Right renal cortex interstitium (tissue), 3 donors: ENCODE measurements around the gene CSPG4. TPM values are rescaled to one million over a fixed set of nuclear protein-coding genes. Genes with fewer than 3 reads are reported as not detected.
A peak's percentile ranks its signal among the peaks of the same experiment; 100 is the strongest.
"Not testable (repeated sequence)": the region's sequence is repeated elsewhere in the genome, so short reads cannot be mapped to it uniquely, and the experiment has no call there.

Source experiments
- DNase-seq, 3 donors: peaks; one replicate each; pipeline ENCODE4 v3.0.0-alpha.2; 2013; ENCODE audit warnings: low read depth in 3 of 3, low spot score in 2 of 3
- polyA plus RNA-seq, 3 donors: library from polyadenylated mRNA; unstranded; fragments of 120-200 nt; gene quantifications; one replicate each; pipeline ENCODE4 v1.2.1, GENCODE V29; 2013; ENCODE audit not compliant: insufficient read length in 3 of 3

The CSPG4 gene
- polyA plus RNA-seq, 3 donors, result 6.4 to 7.5 (median 6.9) TPM

DNA sequence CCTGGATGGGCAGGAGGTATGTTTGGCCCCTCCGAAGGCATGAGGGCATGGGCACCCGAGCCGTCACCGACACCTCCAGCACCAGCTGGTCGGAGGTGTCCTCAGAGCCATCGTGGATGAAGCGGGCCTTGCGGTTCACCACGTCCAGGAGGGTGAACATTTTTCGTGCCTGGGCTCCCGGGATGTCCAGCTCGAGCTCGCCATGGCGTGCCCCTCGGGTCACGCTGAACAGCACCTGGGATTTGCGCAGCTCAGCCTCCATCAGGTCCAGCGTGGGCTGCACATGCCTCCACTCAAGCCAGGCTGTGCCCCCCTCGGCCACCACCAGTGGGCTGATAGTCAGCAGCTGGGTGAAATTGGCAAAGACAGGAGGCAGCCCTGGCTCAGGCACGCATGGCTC lies 23.2 kb downstream of the CSPG4 start:
- DNase-seq, result not testable (repeated sequence)

DNA sequence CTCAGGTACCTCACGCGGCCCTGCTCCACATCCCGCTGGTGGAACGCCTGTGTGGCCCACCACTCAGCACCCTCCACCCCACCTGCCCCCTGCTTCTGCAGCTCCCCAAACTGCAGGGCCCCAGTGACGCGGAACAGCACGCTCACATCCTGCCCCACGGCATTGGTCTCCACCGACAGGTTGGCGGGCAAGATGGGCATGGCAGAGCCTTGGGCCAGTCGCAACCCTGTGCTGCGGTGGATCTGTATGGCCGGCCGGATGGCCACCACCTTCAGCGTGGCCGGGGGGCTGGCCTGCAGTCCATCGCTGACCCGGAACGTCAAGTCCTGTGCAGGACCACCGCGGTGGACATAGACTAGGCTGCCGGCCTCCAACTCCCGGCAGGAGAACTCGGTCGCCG lies 23.8 kb downstream of the CSPG4 start:
- DNase-seq, result no peak

DNA sequence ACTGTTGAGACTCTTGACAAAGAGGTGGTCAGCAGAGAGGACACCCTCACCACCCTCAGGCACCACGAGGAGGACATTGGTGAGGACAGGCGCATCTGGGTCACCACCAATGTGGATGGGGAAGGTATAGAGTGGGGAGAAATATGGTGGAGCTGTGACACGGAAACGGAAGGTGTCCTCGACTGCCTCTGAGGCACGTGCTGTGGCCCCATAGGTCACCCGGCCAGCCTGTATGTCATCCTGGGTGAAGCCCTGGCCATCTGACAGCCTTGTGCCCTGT lies 24.4 kb downstream of the CSPG4 start:
- DNase-seq, result no peak

DNA sequence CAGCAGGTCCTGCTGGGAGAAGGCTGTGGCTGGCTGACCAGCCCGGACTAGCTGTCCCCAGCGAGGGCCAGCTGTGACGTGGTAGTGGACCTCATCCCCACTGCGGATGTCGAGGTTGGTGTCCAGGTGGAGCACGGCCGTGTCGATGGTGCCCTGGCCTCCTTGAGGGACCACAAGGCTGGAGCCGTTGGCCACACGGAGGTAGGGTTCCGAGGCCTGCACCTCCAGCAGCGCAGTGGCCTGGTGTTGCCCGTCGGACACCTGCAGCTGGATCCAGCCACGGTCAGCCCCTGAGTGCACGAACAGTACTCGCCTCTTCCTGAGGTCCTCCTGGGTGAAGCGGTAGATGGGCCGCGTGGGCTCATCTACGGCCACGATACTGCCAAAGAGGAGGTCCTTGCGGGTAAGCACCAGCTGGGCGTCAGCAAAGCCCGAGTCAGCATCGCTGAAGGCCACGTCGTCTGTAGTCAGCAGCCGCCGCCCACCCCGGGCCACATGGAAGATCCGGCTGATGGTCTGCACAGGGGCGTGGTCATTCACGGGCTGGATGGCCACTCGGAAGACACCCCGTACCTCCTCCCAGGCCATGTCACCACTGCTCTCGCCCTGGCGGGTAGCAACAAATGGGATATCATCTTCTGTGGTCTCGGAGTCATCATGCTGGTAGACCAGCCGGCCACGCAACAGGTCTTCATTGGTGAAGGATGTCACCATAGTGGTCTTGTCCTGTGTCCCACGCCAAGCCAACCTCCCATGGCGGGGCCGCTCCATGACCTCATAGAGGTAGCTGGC lies 25.0 kb downstream of the CSPG4 start:
- no peak for DNase-seq

DNA sequence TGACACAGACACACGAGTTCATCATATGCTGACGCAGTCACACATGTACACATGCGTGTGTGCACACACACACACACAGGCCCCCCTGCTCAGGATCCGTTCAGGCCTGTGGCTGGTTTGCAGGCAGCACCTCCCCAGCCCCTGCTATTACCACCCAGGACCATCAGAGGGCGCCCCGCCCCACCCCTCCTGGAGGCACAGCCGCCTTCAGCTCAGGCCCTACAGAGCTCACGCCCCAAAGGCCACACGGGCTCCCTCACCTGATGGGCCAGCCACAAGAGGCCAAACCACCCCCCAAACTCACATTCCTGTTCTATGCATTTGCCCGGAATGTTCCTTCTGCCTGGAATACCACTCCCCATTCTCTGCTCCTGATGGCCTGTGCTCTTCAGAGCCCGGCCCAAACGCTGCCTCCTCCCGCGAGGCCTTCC lies 26.4 kb downstream of the CSPG4 start:
- not testable (repeated sequence) for DNase-seq

DNA sequence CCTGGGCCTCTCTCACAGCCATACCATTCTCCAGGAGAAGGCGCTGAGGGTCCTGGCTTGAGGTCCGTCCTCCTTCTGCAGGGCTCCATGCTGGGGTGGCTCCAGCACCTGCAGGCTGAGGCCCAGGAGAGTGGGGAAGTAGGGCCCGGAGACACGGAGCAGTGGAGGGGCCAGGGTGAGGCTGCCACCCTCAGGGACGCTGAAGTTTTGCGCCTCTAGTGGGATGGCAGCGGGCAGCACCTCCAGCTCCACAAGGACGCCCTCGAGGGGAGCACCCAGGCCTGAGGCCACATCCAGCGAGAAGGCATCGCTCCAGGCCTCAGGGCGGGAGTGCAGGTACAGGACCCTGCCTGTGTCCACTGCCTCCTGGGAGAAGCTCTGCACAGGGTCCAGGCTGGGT lies 27.5 kb downstream of the CSPG4 start:
- DNase-seq, result no peak

DNA sequence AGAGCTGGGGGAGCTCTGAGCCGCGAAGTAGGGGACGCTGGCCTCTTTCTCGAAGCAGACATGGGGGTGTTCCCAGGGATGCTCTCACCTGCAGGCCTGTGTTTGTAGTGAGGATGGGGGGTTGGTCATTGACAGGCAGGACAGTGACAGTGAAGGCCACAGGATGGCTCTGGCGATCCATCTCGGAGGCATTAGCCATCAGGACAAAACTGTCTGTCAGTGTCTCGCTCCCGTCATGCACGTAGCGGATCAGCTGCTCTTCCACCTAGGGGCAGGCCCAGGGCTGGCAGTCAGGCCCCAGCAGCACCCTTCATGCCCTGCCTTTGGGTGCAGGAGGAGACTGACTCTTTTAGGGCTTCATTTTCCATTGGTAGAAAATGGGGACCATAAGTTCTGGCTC lies 28.0 kb downstream of the CSPG4 start:
- DNase-seq, result no peak

DNA sequence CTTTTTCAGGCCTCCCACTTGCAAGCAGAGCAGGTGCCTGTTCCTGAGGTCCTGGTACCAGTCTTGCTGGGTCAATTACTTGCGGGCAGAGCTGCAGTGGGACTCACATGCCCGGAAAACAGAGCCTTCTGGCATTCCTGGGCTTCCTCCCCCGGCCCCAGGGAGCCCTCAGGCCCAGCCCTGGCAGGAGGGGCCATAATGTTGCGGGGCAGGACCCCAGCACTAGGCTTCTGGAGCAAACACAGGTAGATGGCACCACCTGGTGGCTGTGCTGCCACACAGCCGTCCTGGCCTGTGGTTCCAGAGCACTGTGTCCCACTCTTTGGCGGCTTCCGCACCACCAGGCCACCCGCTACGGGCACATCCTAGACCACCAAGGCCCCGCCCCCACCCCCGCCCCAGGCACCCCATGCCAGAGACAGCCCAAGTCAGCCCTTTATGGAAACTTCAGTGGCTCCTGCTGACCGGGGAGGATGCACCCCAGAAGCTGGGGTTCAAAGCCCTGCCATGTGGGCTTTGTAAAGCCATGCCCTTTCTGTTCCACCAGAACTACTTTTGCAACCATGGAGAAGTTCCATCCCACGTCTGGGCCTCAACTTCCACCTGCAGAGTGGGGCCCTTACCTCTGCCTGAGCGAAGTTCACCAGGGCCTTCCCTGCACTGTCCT lies 28.9 kb downstream of the CSPG4 start:
- DNase-seq, result not testable (repeated sequence)

DNA sequence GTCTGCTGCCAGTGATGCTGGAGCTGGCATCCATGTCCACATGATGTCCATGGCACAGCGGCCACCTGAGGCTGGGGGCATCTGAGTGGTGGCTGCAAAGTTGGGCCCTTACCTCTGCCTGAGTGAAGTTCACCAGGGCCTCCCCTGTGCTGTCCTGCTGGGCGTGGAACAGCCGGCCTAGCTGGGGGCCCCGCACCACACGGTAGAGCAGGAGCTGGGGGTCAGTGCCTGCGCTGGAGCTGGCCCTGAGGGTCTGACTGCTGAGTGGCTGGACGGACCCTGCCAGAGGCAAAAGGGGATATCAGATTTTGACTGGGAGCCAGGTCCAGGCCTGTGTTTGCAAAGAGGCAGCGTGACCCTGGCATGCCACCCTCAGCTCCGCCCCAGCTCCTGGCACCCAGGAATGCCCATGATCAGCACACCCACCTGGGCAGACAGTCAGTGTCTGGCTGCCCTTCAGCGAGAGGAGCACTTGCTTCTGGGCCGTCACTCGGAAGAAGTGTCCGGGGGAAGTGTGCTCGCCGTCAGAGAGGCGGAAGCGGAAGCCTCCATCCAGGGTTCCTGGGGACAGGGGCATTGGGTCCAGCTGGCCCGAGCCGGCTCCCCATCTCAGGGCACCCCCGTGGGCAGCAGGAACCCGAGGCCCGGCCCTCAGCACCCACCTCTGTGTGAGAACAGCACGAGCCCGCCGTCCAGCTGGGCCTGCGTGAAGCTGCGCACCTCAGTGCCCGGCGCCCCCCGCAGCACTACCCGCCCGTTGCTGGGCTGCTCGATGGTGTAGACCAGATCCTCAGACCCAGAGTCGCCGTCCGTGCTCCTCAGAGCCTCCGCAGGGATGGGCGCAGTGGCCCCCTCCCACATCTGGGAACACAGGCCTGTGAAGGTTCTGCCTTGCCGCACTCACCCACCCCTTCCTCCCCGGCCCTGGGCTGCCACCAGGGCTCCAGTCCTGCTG lies 30.2 kb downstream of the CSPG4 start:
- DNase-seq, result no peak

DNA sequence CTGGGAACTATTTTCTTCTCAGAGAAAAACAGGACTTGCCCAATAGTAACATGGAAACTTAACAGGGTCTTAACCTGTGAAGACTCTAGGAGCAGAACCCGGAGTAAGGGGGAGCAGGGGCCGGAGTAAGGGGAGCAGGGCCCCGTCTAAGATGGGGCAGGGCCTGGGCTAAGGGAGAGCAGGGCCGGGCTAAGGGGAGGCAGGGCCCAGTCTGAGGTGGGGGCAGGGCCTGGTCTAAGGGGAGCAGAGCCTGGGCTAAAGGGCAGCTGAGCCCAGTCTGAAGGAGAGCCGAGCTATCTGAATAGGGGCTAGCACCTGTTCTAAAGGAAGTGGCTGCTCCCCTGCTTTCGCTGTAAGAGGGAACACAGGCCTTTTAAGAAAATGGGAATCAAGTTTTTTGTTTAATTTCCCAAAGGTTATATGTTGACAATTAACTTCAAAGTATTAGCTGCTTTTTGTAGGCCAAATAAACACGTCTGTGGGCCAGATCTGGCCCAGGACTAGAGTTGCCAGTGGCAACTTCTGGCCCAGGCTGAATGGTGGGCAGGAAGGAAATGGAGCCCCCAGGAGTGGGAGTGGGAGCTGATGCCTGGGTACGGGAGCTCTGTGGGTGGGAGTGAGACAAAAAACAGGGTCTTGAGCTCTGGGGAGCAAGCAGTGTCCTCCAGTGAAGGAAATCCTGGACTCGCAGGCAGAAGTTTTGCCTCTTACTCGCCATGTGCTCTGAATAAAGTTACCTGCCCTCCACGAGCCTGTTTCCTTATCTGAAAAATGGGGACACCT lies 32.5 kb downstream of the CSPG4 start:
- no peak for DNase-seq

DNA sequence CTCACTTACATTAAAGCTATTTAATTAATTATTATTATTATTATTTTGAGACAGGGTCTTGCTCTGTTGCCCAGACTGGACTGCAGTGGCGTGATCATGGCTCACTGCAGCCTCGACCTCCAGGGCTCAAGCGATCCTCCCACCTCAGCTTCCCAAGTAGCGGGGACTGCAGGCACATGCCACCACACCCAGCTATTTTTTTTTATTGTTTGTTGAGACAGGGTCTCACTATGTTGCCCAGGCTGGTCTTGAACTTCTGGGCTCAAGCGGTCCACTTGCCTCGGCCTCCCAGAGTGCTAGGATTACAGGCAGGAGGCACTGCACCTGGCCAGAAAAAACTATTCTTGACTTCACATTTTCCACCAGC lies 34.3 kb downstream of the CSPG4 start:
- DNase-seq, result not testable (repeated sequence)

DNA sequence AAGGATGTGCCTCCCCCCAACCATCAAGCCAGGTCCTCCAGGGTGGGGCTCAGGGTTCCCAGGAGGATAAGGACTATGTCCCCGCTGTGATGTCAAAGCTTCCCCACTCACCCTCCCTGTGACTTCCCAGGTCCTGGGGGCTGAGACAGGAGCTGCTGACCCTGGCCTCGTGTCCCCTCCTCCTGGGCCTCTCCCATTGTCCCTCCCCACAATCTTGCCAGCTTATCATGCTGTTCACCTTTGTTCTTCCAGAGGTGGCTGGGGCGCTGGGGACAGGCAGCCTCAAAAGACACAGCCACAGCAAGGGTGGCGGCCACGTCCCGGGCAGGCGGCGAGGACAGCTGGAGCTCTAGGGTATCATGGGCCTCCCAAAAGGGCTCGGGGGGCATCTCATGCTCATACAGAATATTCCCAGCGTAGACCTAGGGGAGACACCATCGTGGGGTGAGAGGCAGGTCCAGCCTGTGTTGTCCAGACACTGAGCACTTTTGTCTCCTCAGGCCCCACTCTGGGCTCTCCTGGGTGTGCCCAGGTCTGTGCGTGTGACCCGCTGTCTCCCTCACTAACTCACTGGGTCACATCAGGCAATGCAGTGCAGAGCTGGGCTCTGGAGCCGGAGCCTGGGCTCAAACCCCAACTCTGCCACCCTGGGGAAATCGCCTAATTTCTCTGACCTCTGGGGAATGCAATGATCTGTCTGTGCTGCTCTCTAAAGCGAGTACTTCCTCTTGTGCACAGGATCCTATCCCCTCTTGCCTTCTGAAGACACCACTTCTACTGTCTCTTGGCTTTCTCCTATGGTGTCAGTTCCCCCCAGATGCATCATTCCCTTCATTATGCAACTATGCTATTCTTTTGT lies 35.0 kb downstream of the CSPG4 start:
- DNase-seq, result no peak

DNA sequence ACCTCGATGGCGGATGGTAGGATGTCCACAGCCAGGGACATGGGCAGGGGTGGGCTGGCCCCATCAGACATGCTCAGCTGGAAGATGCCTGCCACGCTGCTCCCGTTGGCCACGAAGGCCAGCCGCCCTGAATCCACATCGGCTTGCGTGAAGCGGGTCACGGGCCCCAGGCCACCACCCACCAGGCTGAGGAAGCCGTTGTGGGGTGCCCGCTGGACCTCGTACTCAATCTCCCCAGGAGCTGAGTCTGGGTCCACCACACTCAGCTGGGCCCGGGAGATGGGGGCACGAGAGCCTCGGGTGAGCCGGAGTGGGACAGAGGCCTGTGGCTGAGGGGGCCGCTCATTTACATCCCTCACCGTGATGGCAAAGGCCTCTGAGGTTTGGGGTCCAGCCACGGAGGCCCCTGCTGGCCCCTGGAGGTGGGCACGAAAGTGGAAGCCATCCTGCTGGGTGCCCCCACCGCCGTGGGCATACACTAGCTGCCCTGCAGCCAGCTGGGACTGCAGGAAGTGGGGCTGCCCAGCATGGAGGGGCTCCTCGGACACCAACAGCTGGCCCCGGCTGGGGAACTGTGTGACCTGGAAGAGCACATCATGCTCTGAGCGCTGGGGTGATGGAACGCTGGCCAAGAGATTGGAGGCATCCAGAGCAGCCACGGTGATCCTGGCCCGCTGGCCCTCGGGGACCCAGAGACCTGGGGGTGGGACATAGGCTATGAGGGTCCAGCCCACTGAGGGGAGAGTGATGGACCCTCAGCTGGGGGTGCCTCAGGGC lies 35.8 kb downstream of the CSPG4 start:
- DNase-seq, result no peak

DNA sequence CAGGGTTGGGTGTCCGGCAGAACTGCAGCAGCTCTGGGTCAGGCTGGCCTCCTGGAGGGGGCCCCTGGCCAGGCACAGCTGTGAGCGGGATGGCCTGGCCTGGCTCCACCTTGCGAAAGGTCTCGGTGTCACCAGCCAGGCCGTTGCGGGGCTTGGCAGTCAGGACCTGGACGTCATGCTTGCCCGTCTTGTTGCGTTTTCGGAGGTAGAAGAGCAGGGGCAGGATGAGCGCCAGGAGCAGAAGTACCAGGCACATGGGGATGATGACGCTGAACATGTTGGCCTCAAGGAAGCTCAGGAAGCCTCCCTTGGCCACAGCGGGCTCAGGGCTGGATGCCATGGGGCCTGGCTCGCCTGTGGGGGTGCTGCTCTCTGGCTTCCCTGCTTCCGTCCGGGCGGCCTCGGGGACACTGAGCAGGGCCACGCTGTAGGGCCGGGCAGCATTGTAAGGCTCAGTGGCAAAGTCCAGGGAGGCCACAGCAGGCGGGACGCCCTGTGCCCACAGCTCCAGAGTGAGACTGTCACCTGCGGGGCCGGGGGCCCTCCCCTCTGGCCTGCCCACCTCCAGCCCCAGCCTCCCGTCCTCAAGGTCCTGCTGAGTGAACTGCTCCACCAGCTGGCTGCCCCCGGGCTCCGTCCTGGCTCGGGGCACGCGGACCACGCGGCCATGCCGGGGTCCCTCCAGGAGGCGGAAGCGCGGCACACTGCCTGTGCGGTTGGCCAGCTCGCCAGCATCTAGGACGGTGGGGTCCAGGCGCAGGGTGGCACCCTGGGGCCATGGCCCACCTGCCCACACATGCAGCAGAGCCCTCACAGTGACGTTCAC lies 36.9 kb downstream of the CSPG4 start:
- no peak for DNase-seq

DNA sequence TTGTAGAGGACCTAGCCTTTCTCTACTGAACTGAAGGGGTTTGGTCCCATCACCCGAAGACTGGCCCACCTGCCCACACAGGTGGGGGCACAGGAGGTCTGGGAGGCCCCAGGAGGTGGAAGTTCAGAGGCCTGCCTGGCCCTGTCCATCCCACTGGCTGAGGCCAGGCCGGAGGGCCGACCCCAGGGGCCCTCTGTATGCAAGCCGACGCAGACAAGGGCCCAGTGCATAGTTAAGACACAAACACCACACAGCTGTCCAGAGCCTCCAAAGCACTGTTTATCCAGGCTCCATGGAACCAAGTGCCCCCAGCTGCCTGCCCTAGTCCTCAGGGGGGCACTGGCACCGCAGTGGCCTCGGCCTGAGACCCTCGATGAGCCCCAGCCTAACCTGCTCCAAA lies 38.3 kb downstream of the CSPG4 start:
- no peak for DNase-seq

DNA sequence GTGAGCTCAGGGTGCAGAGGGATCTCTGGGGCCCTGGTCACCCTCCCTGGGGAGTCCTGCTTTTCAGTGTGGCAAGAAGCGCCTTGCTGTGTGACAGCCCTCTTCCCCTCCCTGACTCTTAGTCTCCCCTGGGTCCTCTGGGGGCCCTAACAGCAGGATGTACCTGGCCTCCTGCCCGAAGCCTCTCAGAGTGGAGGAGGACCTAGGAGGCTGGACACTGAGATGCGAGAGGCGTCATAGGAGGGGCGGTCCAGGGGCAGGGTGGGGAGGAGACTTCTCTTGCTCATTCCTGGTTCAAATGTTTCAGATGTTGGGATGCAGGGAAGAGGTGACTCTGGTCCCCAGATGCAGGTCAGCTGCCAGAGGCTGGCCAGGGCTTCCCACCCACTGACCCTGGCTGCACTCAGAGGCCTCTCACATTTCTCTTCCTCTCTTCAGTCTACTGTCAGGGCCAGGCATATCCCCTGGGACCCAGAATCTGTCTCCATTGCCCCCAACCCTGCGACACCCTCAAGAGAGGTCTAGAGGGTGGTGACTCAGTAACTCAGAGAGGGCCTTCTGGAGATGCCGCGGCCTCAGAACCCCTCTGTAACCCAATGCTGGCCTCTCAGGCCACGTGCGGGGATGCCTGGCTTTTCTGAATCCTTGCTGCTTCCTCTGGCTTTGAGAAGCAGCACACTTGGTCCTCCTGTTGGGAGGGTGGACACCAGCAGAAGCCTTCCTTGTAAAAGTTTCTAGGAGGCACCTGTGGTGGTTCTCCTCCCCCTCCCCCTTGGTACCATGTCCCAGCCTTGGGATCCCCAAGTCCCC lies 39.0 kb downstream of the CSPG4 start:
- DNase-seq, result peak in 2 of 3 donors; percentile 14 to 36
